Sigmoid colon (tissue), 7 donors: ENCODE measurements around the gene ODF4. TPM values are rescaled to one million over a fixed set of nuclear protein-coding genes. Genes with fewer than 3 reads are reported as not detected.
"Not testable (repeated sequence)": the region's sequence is repeated elsewhere in the genome, so short reads cannot be mapped to it uniquely, and the experiment has no call there.

Experiments used
- DNase-seq: peaks from one replicate; pipeline ENCODE4 v3.0.0-alpha.2; 2019
- H3K27ac ChIP-seq, 4 donors: fragments of 200-600 bp; sonication (generic); one replicate each; pipeline ENCODE4 v1.5.1; 2016 to 2019; ENCODE audit warnings: mild to moderate bottlenecking in 1 of 4
- H3K27me3 ChIP-seq, 3 donors: fragments of 200-600 bp; sonication (generic); one replicate each; pipeline ENCODE4 v1.5.1; 2019; ENCODE audit warnings: mild to moderate bottlenecking in 1 of 3
- H3K36me3 ChIP-seq, 4 donors: fragments of 200-600 bp; sonication (generic); one replicate each; pipeline ENCODE4 v1.5.1; 2016 to 2019
- H3K4me1 ChIP-seq, 4 donors: fragments of 200-600 bp; sonication (generic); one replicate each; pipeline ENCODE4 v1.5.1; 2017 to 2019
- H3K4me3 ChIP-seq, 4 donors: fragments of 200-600 bp; sonication (generic); one replicate each; pipeline ENCODE4 v1.5.1; 2017 to 2019; ENCODE audit warnings: mild to moderate bottlenecking in 2 of 4, moderate library complexity in 1 of 4
- H3K9me3 ChIP-seq, 4 donors: fragments of 200-600 bp in 3 of 4; sonication (generic) in 3 of 4; one replicate each; pipeline versions ENCODE4 v1.5.1 to v1.6.1; 2013 to 2019
- EP300 ChIP-seq, 4 donors: sonication (generic); formaldehyde crosslinking; IDR thresholded peaks; one replicate each; pipeline ENCODE4 v1.6.1; 2017; ENCODE audit warnings: antibody characterized with exemption in 4 of 4
- POLR2A ChIP-seq, 2 donors: fragments of 450-650 bp; IDR thresholded peaks; one replicate each; pipeline ENCODE4 v1.6.1; 2016; ENCODE audit warnings: antibody characterized with exemption in 2 of 2, mild to moderate bottlenecking in 2 of 2, moderate library complexity in 2 of 2
- POLR2AphosphoS5 ChIP-seq, 4 donors: sonication (generic); formaldehyde crosslinking; IDR thresholded peaks; one replicate each; pipeline ENCODE4 v1.6.1; 2017; ENCODE audit warnings: antibody characterized with exemption in 4 of 4
- WGBS, 2 donors: extraction: QIAGEN DNeasy Blood & Tissue Kit; methylation state at CpG; one replicate each; pipeline ENCODE4 v1.1.7; 2013; 5-methylcytosine and 5-hydroxymethylcytosine counted together
- intact Hi-C: fragments of 100-400 bp; cut with DNase I; formaldehyde crosslinking; loops from one replicate; pipeline ENCODE4 v1.15.1; 2023
- polyA plus RNA-seq, 3 donors: library from polyadenylated mRNA; stranded (reverse); fragments of 200-250 nt; gene quantifications; one replicate each; pipeline ENCODE4 v1.2.3, GENCODE V29; 2013
- total RNA-seq, 4 donors: library from RNA; depleted of rRNA; stranded (reverse); fragments of >200 nt; gene quantifications; one replicate each; pipeline ENCODE4 v1.1.0, GENCODE V29; 2016
- TF ChIP-seq, protein P1 (sequence below), 4 experiments: fragments of 450-650 bp in 3 of 4; fragments of 200-600 bp in 1 of 4; IDR thresholded peaks; one replicate each; pipeline ENCODE4 v1.5.1; 2016 to 2019; ENCODE audit warnings: antibody characterized with exemption in 4 of 4, mild to moderate bottlenecking in 3 of 4, moderate library complexity in 2 of 4
- donor health status: healthy with polysubstance abuse.
- donor health status: Bipolar disorder and iron deficiency.
- donor health status: healthy.

The ODF4 gene
- total and polyA plus RNA-seq, 7 donors, result not detected

DNA sequence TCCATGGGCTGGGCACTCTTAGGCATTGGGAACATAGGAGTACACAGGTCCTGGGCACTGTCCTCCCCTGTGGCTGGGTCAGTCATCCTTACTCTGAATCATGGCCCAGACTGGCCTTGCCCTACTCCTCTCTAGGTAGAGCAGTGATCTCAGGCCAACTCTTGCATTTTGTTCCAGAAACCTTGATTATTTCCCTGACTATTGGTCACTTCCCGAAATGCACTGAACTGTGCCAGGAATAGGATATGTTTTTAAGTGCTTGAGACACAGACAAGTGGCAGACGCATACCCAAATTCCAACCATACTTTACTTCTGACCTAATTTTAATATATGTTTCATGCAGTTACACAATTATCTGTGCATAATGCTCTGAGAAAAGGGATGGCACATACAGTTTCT lies 26.6 kb downstream of the ODF4 start:
- WGBS, 2 donors, result 85 to 89% methylated on average over 2 of the region's 2 CpGs
- no peaks in the 10 kb centered on the region for H3K27me3 ChIP-seq
- H3K36me3 ChIP-seq, result peaks cover 6 to 30% (median 12%) of the 10 kb centered on the region in 4 donors
- intact Hi-C loops, result no loop called here
- no peaks in the 10 kb centered on the region for H3K9me3 ChIP-seq
- H3K4me1 ChIP-seq, result peaks cover 0 to 26% (median 5%) of the 10 kb centered on the region in 4 donors
- no peak for TF ChIP-seq POLR2A (IDR thresholded peaks at IDR 0.05)
- TF ChIP-seq, protein P1, sequence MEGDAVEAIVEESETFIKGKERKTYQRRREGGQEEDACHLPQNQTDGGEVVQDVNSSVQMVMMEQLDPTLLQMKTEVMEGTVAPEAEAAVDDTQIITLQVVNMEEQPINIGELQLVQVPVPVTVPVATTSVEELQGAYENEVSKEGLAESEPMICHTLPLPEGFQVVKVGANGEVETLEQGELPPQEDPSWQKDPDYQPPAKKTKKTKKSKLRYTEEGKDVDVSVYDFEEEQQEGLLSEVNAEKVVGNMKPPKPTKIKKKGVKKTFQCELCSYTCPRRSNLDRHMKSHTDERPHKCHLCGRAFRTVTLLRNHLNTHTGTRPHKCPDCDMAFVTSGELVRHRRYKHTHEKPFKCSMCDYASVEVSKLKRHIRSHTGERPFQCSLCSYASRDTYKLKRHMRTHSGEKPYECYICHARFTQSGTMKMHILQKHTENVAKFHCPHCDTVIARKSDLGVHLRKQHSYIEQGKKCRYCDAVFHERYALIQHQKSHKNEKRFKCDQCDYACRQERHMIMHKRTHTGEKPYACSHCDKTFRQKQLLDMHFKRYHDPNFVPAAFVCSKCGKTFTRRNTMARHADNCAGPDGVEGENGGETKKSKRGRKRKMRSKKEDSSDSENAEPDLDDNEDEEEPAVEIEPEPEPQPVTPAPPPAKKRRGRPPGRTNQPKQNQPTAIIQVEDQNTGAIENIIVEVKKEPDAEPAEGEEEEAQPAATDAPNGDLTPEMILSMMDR (IDR thresholded peaks at IDR 0.05), result no peak
- TF ChIP-seq POLR2AphosphoS5 (IDR thresholded peaks at IDR 0.05), result peak in 2 of 4 donors; percentile 26 to 64
- peak in 2 of 4 donors; percentile 28 to 32 for TF ChIP-seq EP300 (IDR thresholded peaks at IDR 0.05)
- peak overlapping the region in 3 of 4 donors; percentile 41 to 60 (median 45) for H3K27ac ChIP-seq
- H3K4me3 ChIP-seq, result no peak overlapping the region
- DNase-seq, result no peak

DNA sequence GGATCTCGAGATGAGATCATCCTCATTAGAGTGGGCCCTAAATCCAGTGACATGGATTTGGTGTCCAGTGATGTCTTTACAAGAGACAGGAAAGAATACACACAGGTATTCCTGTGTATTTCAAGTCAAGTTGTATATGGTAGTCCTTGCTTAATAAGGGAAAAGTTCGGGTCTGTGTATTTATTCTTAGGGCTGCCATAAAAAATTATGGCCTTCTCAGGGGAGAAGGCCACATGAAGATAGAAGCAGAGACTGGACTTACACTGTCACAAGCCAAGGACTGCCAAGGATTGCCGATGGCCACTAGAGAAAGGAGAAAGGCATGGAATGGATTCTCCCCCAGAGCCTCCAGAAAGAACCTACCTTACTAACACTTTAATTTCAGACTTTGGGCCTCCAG lies 28.6 kb downstream of the ODF4 start:
- 47 to 76% methylated on average over 3 of the region's 3 CpGs for WGBS, 2 donors
- Histone ChIP-seq H3K27ac (no peak overlapping the region), H3K4me3 (no peak overlapping the region), H3K9me3 (no peaks in the 10 kb centered on the region), H3K27me3 (no peaks in the 10 kb centered on the region), H3K36me3 (peaks cover 6 to 36% (median 12%) of the 10 kb centered on the region in 4 donors), H3K4me1 (peaks cover 0 to 11% (median 5%) of the 10 kb centered on the region in 4 donors)
- intact Hi-C loops, result no loop called here
- TF ChIP-seq, protein P1 (IDR thresholded peaks at IDR 0.05), result no peak
- no peak for TF ChIP-seq POLR2A (IDR thresholded peaks at IDR 0.05)
- no peak for TF ChIP-seq POLR2AphosphoS5 (IDR thresholded peaks at IDR 0.05)
- TF ChIP-seq EP300 (IDR thresholded peaks at IDR 0.05), result no peak
- DNase-seq, result no peak

DNA sequence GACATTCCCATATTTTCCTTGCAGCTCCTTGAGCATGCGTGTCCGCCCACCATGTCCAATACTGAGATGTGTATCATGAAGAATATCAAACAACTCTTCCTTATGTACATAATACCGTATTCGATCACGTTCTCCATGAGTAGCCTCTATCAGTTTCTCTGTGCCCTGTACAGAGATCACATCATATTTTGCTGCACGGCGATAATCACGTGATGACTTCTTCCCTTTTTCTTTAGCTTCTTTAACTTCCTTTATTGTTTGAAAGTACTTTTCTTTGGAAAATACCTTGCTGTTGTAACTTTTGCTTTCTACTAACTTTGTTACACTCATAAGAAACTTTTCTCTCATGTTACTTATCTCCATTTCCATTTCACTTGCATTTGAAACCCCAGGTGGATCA lies 30.3 kb downstream of the ODF4 start:
- Histone ChIP-seq H3K9me3 (no peaks in the 10 kb centered on the region), H3K36me3 (peaks cover 6 to 36% (median 12%) of the 10 kb centered on the region in 4 donors), H3K4me1 (peaks cover 0 to 16% (median 6%) of the 10 kb centered on the region in 4 donors), H3K27ac (no peak overlapping the region), H3K27me3 (no peaks in the 10 kb centered on the region), H3K4me3 (no peak overlapping the region)
- no peak for DNase-seq
- intact Hi-C loops, result no loop called here
- WGBS, 2 donors, result 76 to 94% methylated on average over 8 of the region's 8 CpGs
- no peak for TF ChIP-seq POLR2A (IDR thresholded peaks at IDR 0.05)
- no peak for TF ChIP-seq EP300 (IDR thresholded peaks at IDR 0.05)
- TF ChIP-seq POLR2AphosphoS5 (IDR thresholded peaks at IDR 0.05), result no peak
- TF ChIP-seq, protein P1 (IDR thresholded peaks at IDR 0.05), result no peak

DNA sequence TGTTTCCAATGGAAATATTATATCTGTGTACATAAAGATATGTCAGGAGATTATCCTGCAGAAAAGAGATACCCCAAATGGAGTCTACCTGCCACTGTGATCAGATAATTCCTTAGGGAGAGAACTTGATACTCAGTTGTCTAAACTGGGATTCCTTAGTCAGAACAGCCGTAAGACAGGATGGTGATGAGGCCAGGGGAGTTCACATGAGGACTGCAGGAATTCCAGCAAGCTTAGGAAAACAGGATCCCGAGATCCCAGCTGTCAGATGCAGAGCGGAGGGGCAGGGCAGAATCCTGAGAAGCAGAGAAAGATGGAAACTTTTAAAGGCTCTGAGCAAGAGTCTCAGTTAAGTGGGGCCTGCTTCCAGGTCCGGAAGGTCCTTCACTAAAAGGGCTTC lies 32.1 kb downstream of the ODF4 start:
- Histone ChIP-seq H3K27me3 (no peaks in the 10 kb centered on the region), H3K27ac (no peak overlapping the region), H3K4me3 (no peak overlapping the region), H3K9me3 (no peaks in the 10 kb centered on the region), H3K36me3 (peaks cover 6 to 36% (median 12%) of the 10 kb centered on the region in 4 donors), H3K4me1 (peaks cover 0 to 17% (median 14%) of the 10 kb centered on the region in 4 donors)
- TF ChIP-seq EP300 (IDR thresholded peaks at IDR 0.05) (no peak), POLR2AphosphoS5 (IDR thresholded peaks at IDR 0.05) (no peak), POLR2A (IDR thresholded peaks at IDR 0.05) (no peak)
- TF ChIP-seq, protein P1 (IDR thresholded peaks at IDR 0.05), result no peak
- WGBS, 2 donors, result 83 to 92% methylated on average over 4 of the region's 4 CpGs
- DNase-seq, result no peak
- intact Hi-C loops, result no loop called here

DNA sequence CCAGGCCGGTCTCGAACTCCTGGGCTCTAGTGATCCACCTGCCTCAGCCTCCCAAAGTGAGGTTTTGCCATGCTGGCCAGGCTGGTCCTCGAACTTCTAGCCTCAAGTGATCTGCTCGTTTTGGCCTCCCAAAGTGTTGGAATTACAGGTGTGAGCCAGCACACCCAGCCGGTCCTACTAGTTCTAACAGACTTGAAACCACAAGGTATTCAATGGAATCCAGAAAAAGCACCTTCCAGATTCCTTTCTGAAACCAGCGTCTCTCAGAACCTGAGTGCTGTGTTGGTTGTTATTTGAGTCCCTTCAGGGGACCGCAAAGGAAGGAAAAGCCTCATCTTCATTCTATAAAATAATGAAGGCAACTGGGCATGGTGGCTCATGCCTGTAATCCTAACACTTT lies 32.8 kb downstream of the ODF4 start:
- Histone ChIP-seq H3K27ac (no peak overlapping the region), H3K9me3 (no peaks in the 10 kb centered on the region), H3K4me1 (peaks cover 0 to 21% (median 18%) of the 10 kb centered on the region in 4 donors), H3K4me3 (no peak overlapping the region), H3K27me3 (no peaks in the 10 kb centered on the region), H3K36me3 (peaks cover 6 to 42% (median 12%) of the 10 kb centered on the region in 4 donors)
- 91% methylated on average over 7 of the region's 7 CpGs for WGBS, 2 donors
- intact Hi-C loops, result no loop called here
- no peak for TF ChIP-seq POLR2AphosphoS5 (IDR thresholded peaks at IDR 0.05)
- DNase-seq, result no peak

DNA sequence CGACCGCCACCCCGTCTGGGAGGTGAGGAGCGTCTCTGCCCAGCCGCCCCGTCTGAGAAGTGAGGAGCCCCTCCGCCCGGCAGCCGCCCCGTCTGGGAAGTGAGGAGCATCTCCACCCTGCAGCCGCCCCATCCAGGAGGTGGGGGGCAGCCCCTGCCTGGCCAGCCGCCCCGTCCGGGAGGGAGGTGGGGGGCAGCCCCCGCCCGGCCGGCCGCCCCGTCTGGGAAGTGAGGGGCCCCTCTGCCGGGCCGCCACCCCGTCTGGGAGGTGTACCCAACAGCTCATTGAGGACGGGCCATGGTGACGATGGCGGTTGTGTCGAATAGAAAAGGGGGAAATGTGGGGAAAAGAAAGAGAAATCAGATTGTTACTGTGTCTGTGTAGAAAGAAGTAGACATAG lies 34.2 kb downstream of the ODF4 start:
- 95 to 96% methylated on average over 26 of the region's 26 CpGs for WGBS, 2 donors
- H3K9me3 ChIP-seq, DNase-seq, H3K27ac ChIP-seq, H3K4me3 ChIP-seq, H3K27me3 ChIP-seq, intact Hi-C loops: not testable (repeated sequence)
- peaks cover 9 to 46% (median 22%) of the 10 kb centered on the region in 4 donors for H3K36me3 ChIP-seq
- H3K4me1 ChIP-seq, result peaks cover 0 to 21% (median 18%) of the 10 kb centered on the region in 4 donors
